MCF 10A (cell line): Measurements from ENCODE around the gene WDR27. TPM values are rescaled to one million over a fixed set of nuclear protein-coding genes. Genes with fewer than 3 reads are reported as not detected.

Experiments
- BruUV-seq: library from RNA; stranded (reverse); fragments of 400-500 nt; replicated peaks from 2 replicates; lab custom pipeline; 2021; lab: Mats Ljungman, UMichigan
- CTCF ChIA-PET: fragments of 300-600 bp; sonication (Branson Sonifier 250); formaldehyde crosslinking; extraction: SDS; loops from one replicate; lab custom pipeline; 2021; ENCODE audit warnings: antibody characterized with exemption, inconsistent platforms; lab: Yijun Ruan, JAX
- POLR2A ChIA-PET: fragments of 300-600, 350-650 bp; sonication (Branson Sonifier 250); formaldehyde crosslinking; extraction: SDS; loops from one replicate; lab custom pipeline; 2020; ENCODE audit warnings: antibody characterized with exemption, inconsistent platforms; lab: Yijun Ruan, JAX
- DNase-seq: peaks from one replicate; pipeline ENCODE4 v3.0.0-alpha.2; 2018; ENCODE audit not compliant: unreplicated experiment
- H3K27ac Mint-ChIP-seq: one replicate; pipeline ENCODE4 v1.8.0; 2022; ENCODE audit warnings: mild to moderate bottlenecking, low read depth, mixed read lengths; ENCODE audit not compliant: unreplicated experiment
- H3K27me3 Mint-ChIP-seq: one replicate; pipeline ENCODE4 v1.8.0; 2022; ENCODE audit warnings: mixed read lengths; ENCODE audit not compliant: insufficient read depth, unreplicated experiment
- H3K36me3 Mint-ChIP-seq: one replicate; pipeline ENCODE4 v1.8.0; 2022; ENCODE audit warnings: mild to moderate bottlenecking, moderate library complexity, mixed read lengths; ENCODE audit not compliant: insufficient read depth, unreplicated experiment
- H3K4me1 Mint-ChIP-seq: one replicate; pipeline ENCODE4 v1.8.0; 2022; ENCODE audit warnings: mixed read lengths; ENCODE audit not compliant: insufficient read depth, unreplicated experiment
- H3K4me3 Mint-ChIP-seq: one replicate; pipeline ENCODE4 v1.8.0; 2022; ENCODE audit warnings: mild to moderate bottlenecking, moderate library complexity, mixed read lengths; ENCODE audit not compliant: unreplicated experiment
- H3K9me3 Mint-ChIP-seq: one replicate; pipeline ENCODE4 v1.8.0; 2022; ENCODE audit warnings: mixed read lengths; ENCODE audit not compliant: unreplicated experiment
- CTCF ChIP-seq: fragments of 200-600 bp; IDR thresholded peaks from one replicate; pipeline ENCODE4 v1.8.0; 2022; ENCODE audit warnings: antibody characterized with exemption, mild to moderate bottlenecking; ENCODE audit not compliant: unreplicated experiment
- intact Hi-C: fragments of 100-400 bp; cut with micrococcal nuclease; formaldehyde crosslinking; loops from 2 replicates; pipeline ENCODE4 v1.14.1; 2022
- total RNA-seq: library from RNA; stranded (reverse); gene quantifications from 2 replicates; pipeline ENCODE4 v1.2.3, GENCODE V29; 2022

WDR27 gene
- total RNA-seq, 1 experiment from 2014 or later = 80.6 TPM

- H3K27me3 Mint-ChIP-seq = no peaks in the 10 kb centered on the region
- BruUV-seq = no TSS peak
- ChIA-PET POLR2A (interaction anchor here (0.7 kb wide), 1 partner anchor 10 kb away, joined by 3 read pairs; no protein-coding TSS in a partner anchor), CTCF (no interaction called here)
- H3K36me3 Mint-ChIP-seq = no peaks in the 10 kb centered on the region
- H3K27ac Mint-ChIP-seq = no peak overlapping the region
- H3K4me3 Mint-ChIP-seq = no peak overlapping the region
- no peaks in the 10 kb centered on the region for H3K9me3 Mint-ChIP-seq
- intact Hi-C loops = no loop called here
- no peaks in the 10 kb centered on the region for H3K4me1 Mint-ChIP-seq
- no peak for TF ChIP-seq CTCF
- no peak for DNase-seq
Measured at GRCh38 chr6:169561665-169562064, 140.2 kb downstream of the WDR27 start.

- intact Hi-C loops = no loop called here
- no peak for DNase-seq
- CTCF ChIA-PET = no interaction called here
- Mint-ChIP-seq H3K9me3 (no peaks in the 10 kb centered on the region), H3K4me3 (no peak overlapping the region), H3K36me3 (no peaks in the 10 kb centered on the region), H3K4me1 (no peaks in the 10 kb centered on the region), H3K27ac (no peak overlapping the region), H3K27me3 (no peaks in the 10 kb centered on the region)
- POLR2A ChIA-PET = no interaction called here
- no peak for TF ChIP-seq CTCF
- BruUV-seq = no TSS peak
Measured at GRCh38 chr6:169559592-169559991, 142.2 kb downstream of the WDR27 start.

GRCh38 chr6:169558774-169559441, 142.9 kb downstream of the WDR27 start:
- Mint-ChIP-seq H3K27ac (no peak overlapping the region), H3K27me3 (no peaks in the 10 kb centered on the region), H3K4me1 (no peaks in the 10 kb centered on the region), H3K9me3 (no peaks in the 10 kb centered on the region), H3K36me3 (no peaks in the 10 kb centered on the region), H3K4me3 (no peak overlapping the region)
- no peak for TF ChIP-seq CTCF
- CTCF ChIA-PET = no interaction called here
- intact Hi-C loops = no loop called here
- DNase-seq = no peak
- POLR2A ChIA-PET = no interaction called here
- BruUV-seq = no TSS peak

- no peak overlapping the region for H3K27ac Mint-ChIP-seq
Measured at GRCh38 chr6:169558378-169558773, 143.5 kb downstream of the WDR27 start.

More at GRCh38 chr6:169558378-169558773, 143.5 kb downstream of the WDR27 start:
- ChIA-PET POLR2A (no interaction called here), CTCF (no interaction called here)
- H3K4me3 Mint-ChIP-seq = no peak overlapping the region
- no peak for TF ChIP-seq CTCF
- H3K36me3 Mint-ChIP-seq = no peaks in the 10 kb centered on the region
- no peaks in the 10 kb centered on the region for H3K27me3 Mint-ChIP-seq
- H3K9me3 Mint-ChIP-seq = no peaks in the 10 kb centered on the region
- BruUV-seq = no TSS peak
- DNase-seq = no peak
- no peaks in the 10 kb centered on the region for H3K4me1 Mint-ChIP-seq
- intact Hi-C loops = no loop called here
